ENCODE results near the gene RAB6A.

Gene RAB6A

GRCh38 chr11:73659961-73660360 lies 100.9 kb downstream of the RAB6A start:
- Histone ChIP-seq H2AFZ (ENCODE audit: insufficient read depth, low read length, poor library complexity) (no peak overlapping the region), H4K91ac (ENCODE audit: low read depth, low read length) (no peak overlapping the region), H3K79me1 (ENCODE audit: low read length) (no peaks in the 10 kb centered on the region), H3K14ac (ENCODE audit: low read length) (no peak overlapping the region), H3K27me3 (ENCODE audit: insufficient read depth, low read length) (no peaks in the 10 kb centered on the region), H3K4me3 (ENCODE audit: low read depth, low read length) (no peak overlapping the region), H2AK5ac (ENCODE audit: low read length) (no peak overlapping the region), H3K23ac (ENCODE audit: low read length) (no peak overlapping the region), H3K36me3 (ENCODE audit: control insufficient read depth in 1 of 2, insufficient read depth in 2 of 2, low read length in 2 of 2) (no peaks in the 10 kb centered on the region), H2BK12ac (ENCODE audit: low read length) (no peak overlapping the region), H3K4me1 (ENCODE audit: control insufficient read depth in 1 of 2, insufficient read depth in 2 of 2, low read length in 2 of 2) (peaks cover 8% of the 10 kb centered on the region in 2 experiments), H3K18ac (ENCODE audit: low read length) (no peak overlapping the region), H3K27ac (ENCODE audit: low read depth, low read length) (no peak overlapping the region), H3K4ac (ENCODE audit: low read depth, low read length) (no peak overlapping the region), H3K9me3 (ENCODE audit: insufficient read depth, low read depth, low read length) (no peaks in the 10 kb centered on the region), H3K4me2 (ENCODE audit: low read length) (no peak overlapping the region), H4K8ac (ENCODE audit: low read depth, low read length) (no peak overlapping the region), H3K79me2 (ENCODE audit: control insufficient read depth, insufficient read depth, low read length, poor library complexity) (no peaks in the 10 kb centered on the region), H2BK5ac (ENCODE audit: low read depth, low read length, poor library complexity) (no peak overlapping the region), H4K12ac (ENCODE audit: low read depth, low read length) (no peak overlapping the region), H3K9ac (ENCODE audit: low read length) (no peak overlapping the region), H2BK120ac (ENCODE audit: insufficient read depth, low read length, poor library complexity) (no peak overlapping the region)
- DNase-seq, result peak; percentile 83 to 95
- no CpG with 5 or more reads among the region's 3 CpGs for WGBS (ENCODE audit: extremely low coverage, insufficient coverage, insufficient read length)

GRCh38 chr11:73656985-73657384 lies 103.9 kb downstream of the RAB6A start:
- Histone ChIP-seq H3K4me1 (ENCODE audit: control insufficient read depth in 1 of 2, insufficient read depth in 2 of 2, low read length in 2 of 2) (peaks cover 11 to 14% of the 10 kb centered on the region in 2 experiments), H3K79me1 (ENCODE audit: low read length) (no peaks in the 10 kb centered on the region), H2BK5ac (ENCODE audit: low read depth, low read length, poor library complexity) (no peak overlapping the region), H3K23ac (ENCODE audit: low read length) (no peak overlapping the region), H3K4ac (ENCODE audit: low read depth, low read length) (no peak overlapping the region), H3K4me2 (ENCODE audit: low read length) (no peak overlapping the region), H3K36me3 (ENCODE audit: control insufficient read depth in 1 of 2, insufficient read depth in 2 of 2, low read length in 2 of 2) (no peaks in the 10 kb centered on the region), H3K14ac (ENCODE audit: low read length) (no peak overlapping the region), H3K9me3 (ENCODE audit: insufficient read depth, low read depth, low read length) (no peaks in the 10 kb centered on the region), H3K79me2 (ENCODE audit: control insufficient read depth, insufficient read depth, low read length, poor library complexity) (no peaks in the 10 kb centered on the region), H2AK5ac (ENCODE audit: low read length) (no peak overlapping the region), H4K12ac (ENCODE audit: low read depth, low read length) (no peak overlapping the region), H3K4me3 (ENCODE audit: low read depth, low read length) (no peak overlapping the region), H3K9ac (ENCODE audit: low read length) (no peak overlapping the region), H2AFZ (ENCODE audit: insufficient read depth, low read length, poor library complexity) (no peak overlapping the region), H4K91ac (ENCODE audit: low read depth, low read length) (no peak overlapping the region), H3K18ac (ENCODE audit: low read length) (no peak overlapping the region), H2BK120ac (ENCODE audit: insufficient read depth, low read length, poor library complexity) (no peak overlapping the region), H3K27me3 (ENCODE audit: insufficient read depth, low read length) (no peaks in the 10 kb centered on the region), H4K8ac (ENCODE audit: low read depth, low read length) (no peak overlapping the region), H3K27ac (ENCODE audit: low read depth, low read length) (no peak overlapping the region), H2BK12ac (ENCODE audit: low read length) (no peak overlapping the region)
- no peak for DNase-seq
- WGBS (ENCODE audit: extremely low coverage, insufficient coverage, insufficient read length), result no CpG with 5 or more reads among the region's 3 CpGs

GRCh38 chr11:73655686-73656085 lies 105.2 kb downstream of the RAB6A start:
- no peak overlapping the region for H2AFZ ChIP-seq (ENCODE audit: insufficient read depth, low read length, poor library complexity)
- WGBS (ENCODE audit: extremely low coverage, insufficient coverage, insufficient read length), result no CpG with 5 or more reads among the region's 8 CpGs

GRCh38 chr11:73654482-73655021 lies 106.3 kb downstream of the RAB6A start:
- no peak overlapping the region for H3K14ac ChIP-seq (ENCODE audit: low read length)
- no peak overlapping the region for H3K18ac ChIP-seq (ENCODE audit: low read length)
- no peak overlapping the region for H2AFZ ChIP-seq (ENCODE audit: insufficient read depth, low read length, poor library complexity)
- no peaks in the 10 kb centered on the region for H3K36me3 ChIP-seq (ENCODE audit: control insufficient read depth in 1 of 2, insufficient read depth in 2 of 2, low read length in 2 of 2)
- no peaks in the 10 kb centered on the region for H3K79me2 ChIP-seq (ENCODE audit: control insufficient read depth, insufficient read depth, low read length, poor library complexity)
- no peak overlapping the region for H4K12ac ChIP-seq (ENCODE audit: low read depth, low read length)
- H3K4me3 ChIP-seq (ENCODE audit: low read depth, low read length), result no peak overlapping the region
- WGBS (ENCODE audit: extremely low coverage, insufficient coverage, insufficient read length), result no CpG with 5 or more reads among the region's 7 CpGs
- H3K23ac ChIP-seq (ENCODE audit: low read length), result no peak overlapping the region
- no peak overlapping the region for H3K4ac ChIP-seq (ENCODE audit: low read depth, low read length)
- H3K4me2 ChIP-seq (ENCODE audit: low read length), result no peak overlapping the region
- H2BK12ac ChIP-seq (ENCODE audit: low read length), result no peak overlapping the region
- no peaks in the 10 kb centered on the region for H3K27me3 ChIP-seq (ENCODE audit: insufficient read depth, low read length)
- no peak overlapping the region for H4K91ac ChIP-seq (ENCODE audit: low read depth, low read length)
- H3K79me1 ChIP-seq (ENCODE audit: low read length), result no peaks in the 10 kb centered on the region
- DNase-seq, result no peak
- H4K8ac ChIP-seq (ENCODE audit: low read depth, low read length), result no peak overlapping the region
- H3K9me3 ChIP-seq (ENCODE audit: insufficient read depth, low read depth, low read length), result no peaks in the 10 kb centered on the region
- no peak overlapping the region for H2AK5ac ChIP-seq (ENCODE audit: low read length)
- H2BK120ac ChIP-seq (ENCODE audit: insufficient read depth, low read length, poor library complexity), result no peak overlapping the region
- H3K9ac ChIP-seq (ENCODE audit: low read length), result no peak overlapping the region
- H3K27ac ChIP-seq (ENCODE audit: low read depth, low read length), result no peak overlapping the region
- peaks cover 3 to 5% of the 10 kb centered on the region in 2 experiments for H3K4me1 ChIP-seq (ENCODE audit: control insufficient read depth in 1 of 2, insufficient read depth in 2 of 2, low read length in 2 of 2)
- H2BK5ac ChIP-seq (ENCODE audit: low read depth, low read length, poor library complexity), result no peak overlapping the region

More at GRCh38 chr11:73655686-73656085, 105.2 kb downstream of the RAB6A start:
- Histone ChIP-seq H3K18ac (ENCODE audit: low read length) (no peak overlapping the region), H3K79me2 (ENCODE audit: control insufficient read depth, insufficient read depth, low read length, poor library complexity) (no peaks in the 10 kb centered on the region), H2BK12ac (ENCODE audit: low read length) (no peak overlapping the region), H3K27ac (ENCODE audit: low read depth, low read length) (no peak overlapping the region), H3K9me3 (ENCODE audit: insufficient read depth, low read depth, low read length) (no peaks in the 10 kb centered on the region), H4K12ac (ENCODE audit: low read depth, low read length) (no peak overlapping the region), H4K8ac (ENCODE audit: low read depth, low read length) (no peak overlapping the region), H3K4me2 (ENCODE audit: low read length) (no peak overlapping the region), H3K4ac (ENCODE audit: low read depth, low read length) (no peak overlapping the region), H3K36me3 (ENCODE audit: control insufficient read depth in 1 of 2, insufficient read depth in 2 of 2, low read length in 2 of 2) (no peaks in the 10 kb centered on the region), H2BK5ac (ENCODE audit: low read depth, low read length, poor library complexity) (no peak overlapping the region), H4K91ac (ENCODE audit: low read depth, low read length) (no peak overlapping the region), H3K27me3 (ENCODE audit: insufficient read depth, low read length) (no peaks in the 10 kb centered on the region), H2AK5ac (ENCODE audit: low read length) (no peak overlapping the region), H3K79me1 (ENCODE audit: low read length) (no peaks in the 10 kb centered on the region), H3K4me3 (ENCODE audit: low read depth, low read length) (no peak overlapping the region), H3K9ac (ENCODE audit: low read length) (no peak overlapping the region), H3K4me1 (ENCODE audit: control insufficient read depth in 1 of 2, insufficient read depth in 2 of 2, low read length in 2 of 2) (peaks cover 5 to 7% of the 10 kb centered on the region in 2 experiments), H3K14ac (ENCODE audit: low read length) (no peak overlapping the region), H2BK120ac (ENCODE audit: insufficient read depth, low read length, poor library complexity) (no peak overlapping the region), H3K23ac (ENCODE audit: low read length) (no peak overlapping the region)
- no peak for DNase-seq
